Measurements from ENCODE around the gene ANGPT4.
"Not testable (repeated sequence)": the region's sequence is repeated elsewhere in the genome, so short reads cannot be mapped to it uniquely, and the experiment has no call there.

- TF ChIP-seq, protein P1, sequence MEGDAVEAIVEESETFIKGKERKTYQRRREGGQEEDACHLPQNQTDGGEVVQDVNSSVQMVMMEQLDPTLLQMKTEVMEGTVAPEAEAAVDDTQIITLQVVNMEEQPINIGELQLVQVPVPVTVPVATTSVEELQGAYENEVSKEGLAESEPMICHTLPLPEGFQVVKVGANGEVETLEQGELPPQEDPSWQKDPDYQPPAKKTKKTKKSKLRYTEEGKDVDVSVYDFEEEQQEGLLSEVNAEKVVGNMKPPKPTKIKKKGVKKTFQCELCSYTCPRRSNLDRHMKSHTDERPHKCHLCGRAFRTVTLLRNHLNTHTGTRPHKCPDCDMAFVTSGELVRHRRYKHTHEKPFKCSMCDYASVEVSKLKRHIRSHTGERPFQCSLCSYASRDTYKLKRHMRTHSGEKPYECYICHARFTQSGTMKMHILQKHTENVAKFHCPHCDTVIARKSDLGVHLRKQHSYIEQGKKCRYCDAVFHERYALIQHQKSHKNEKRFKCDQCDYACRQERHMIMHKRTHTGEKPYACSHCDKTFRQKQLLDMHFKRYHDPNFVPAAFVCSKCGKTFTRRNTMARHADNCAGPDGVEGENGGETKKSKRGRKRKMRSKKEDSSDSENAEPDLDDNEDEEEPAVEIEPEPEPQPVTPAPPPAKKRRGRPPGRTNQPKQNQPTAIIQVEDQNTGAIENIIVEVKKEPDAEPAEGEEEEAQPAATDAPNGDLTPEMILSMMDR (IDR thresholded peaks at IDR 0.05) = not testable (repeated sequence)
- not testable (repeated sequence) for TF ChIP-seq POLR2A (IDR thresholded peaks at IDR 0.05)
These were observed 67.4 kb downstream of the ANGPT4 start for GRCh38 chr20:848731-849130.
